Peyer's patch (tissue), 4 donors: ENCODE measurements around the gene SETD1B.

ENCODE experiments used
- CTCF ChIP-seq, 6 experiments: fragments of 450-650 bp in 4 of 6; fragments of 200-600 bp in 2 of 6; sonication (generic) in 1 of 6; IDR thresholded peaks; one replicate each; pipeline ENCODE4 v1.5.1; 2017 to 2019; ENCODE audit warnings: antibody characterized with exemption in 6 of 6, mild to moderate bottlenecking in 3 of 6, moderate library complexity in 1 of 6
- POLR2A ChIP-seq, 2 donors: fragments of 450-650 bp; IDR thresholded peaks; one replicate each; pipeline ENCODE4 v1.5.1; 2017; ENCODE audit warnings: antibody characterized with exemption in 2 of 2, mild to moderate bottlenecking in 2 of 2, moderate library complexity in 2 of 2

DNA sequence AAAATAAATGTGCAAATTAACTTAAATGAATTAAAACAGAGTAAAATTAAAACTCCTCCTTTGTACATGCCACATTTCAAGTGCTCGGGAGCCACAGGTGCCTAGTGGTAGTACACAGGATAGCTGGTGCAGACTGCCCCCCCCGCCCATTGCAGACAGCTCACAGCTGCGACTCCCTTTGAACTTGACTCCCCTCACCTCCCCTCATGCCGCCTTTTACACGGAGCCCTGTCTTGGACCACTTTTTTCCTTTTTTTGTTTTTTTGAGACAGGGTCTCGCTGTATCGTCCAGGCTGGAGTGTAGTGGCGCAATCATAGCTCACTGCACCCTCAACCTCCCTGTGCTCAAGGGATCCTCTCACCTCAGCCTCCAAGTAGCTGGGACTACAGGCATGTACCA lies 11.5 kb downstream of the SETD1B start:
- TF ChIP-seq CTCF (IDR thresholded peaks at IDR 0.05) (no peak), POLR2A (IDR thresholded peaks at IDR 0.05) (no peak)
